ENCODE measurements around the gene NF1.

Gene NF1

GRCh38 chr17:31313982-31314781, 219.4 kb downstream of the NF1 start, which contains the start of gene EVI2B:
EVI2B (minus strand) TSS chr17:31314054; CDS start chr17:31305609, 8,445 bp downstream.
- Histone ChIP-seq H3K36me3 (ENCODE audit: control insufficient read depth, insufficient read depth, low read length) (no peaks in the 10 kb centered on the region), H3K27me3 (ENCODE audit: control insufficient read depth, insufficient read depth, low read length) (no peaks in the 10 kb centered on the region), H3K9me3 (ENCODE audit: control insufficient read depth, insufficient read depth, low read length) (no peaks in the 10 kb centered on the region), H3K9ac (ENCODE audit: low read depth, low read length) (no peak within 1 kb of the TSS), H3K27ac (ENCODE audit: low read depth, low read length) (no peak within 1 kb of the TSS), H3K4me1 (ENCODE audit: control insufficient read depth, insufficient read depth, low read length) (peaks cover 10% of the 10 kb centered on the region; the same call in 1 of the 2 replicates), H3K4me3 (ENCODE audit: low read depth, low read length) (no peak within 1 kb of the TSS)

- Histone ChIP-seq H3K9me3 (ENCODE audit: control insufficient read depth, insufficient read depth, low read length) (no peaks in the 10 kb centered on the region), H3K27me3 (ENCODE audit: control insufficient read depth, insufficient read depth, low read length) (no peaks in the 10 kb centered on the region), H3K36me3 (ENCODE audit: control insufficient read depth, insufficient read depth, low read length) (no peaks in the 10 kb centered on the region), H3K4me1 (ENCODE audit: control insufficient read depth, insufficient read depth, low read length) (peaks cover 10% of the 10 kb centered on the region; the same call in 1 of the 2 replicates), H3K4me3 (ENCODE audit: low read depth, low read length) (no peak overlapping the region), H3K9ac (ENCODE audit: low read depth, low read length) (no peak overlapping the region), H3K27ac (ENCODE audit: low read depth, low read length) (no peak overlapping the region)
Measured at GRCh38 chr17:31314782-31315100, 220.0 kb downstream of the NF1 start.

DNA sequence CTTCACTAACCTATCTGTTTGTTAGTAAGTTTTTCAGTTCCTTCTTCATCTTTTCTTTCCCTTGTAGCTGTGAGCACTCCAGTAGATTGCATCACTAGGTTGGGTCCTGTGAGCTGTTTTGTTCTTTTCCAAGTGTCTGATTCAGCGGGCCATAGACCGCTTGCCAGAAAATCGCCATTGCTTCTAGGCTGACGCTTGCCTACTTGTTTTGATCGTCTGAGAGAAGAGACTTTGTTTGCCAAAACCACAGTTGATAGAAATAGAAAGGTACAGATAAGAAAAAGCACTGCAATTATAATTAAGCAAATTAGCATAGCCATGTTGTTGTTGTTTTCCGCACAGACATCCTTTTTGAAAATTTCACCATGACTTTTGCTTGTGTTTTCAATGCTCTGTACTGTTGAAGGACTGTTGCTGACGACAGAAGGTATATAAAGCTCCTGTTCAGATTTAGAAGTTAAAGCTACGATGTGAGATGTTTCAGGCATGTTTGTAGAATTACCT, 223.6 kb downstream of the NF1 start:
- Histone ChIP-seq H3K9ac (ENCODE audit: low read depth, low read length) (no peak overlapping the region), H3K4me3 (ENCODE audit: low read depth, low read length) (no peak overlapping the region), H3K27ac (ENCODE audit: low read depth, low read length) (peak overlapping the region; percentile 18), H3K4me1 (ENCODE audit: control insufficient read depth, insufficient read depth, low read length) (peaks cover 10% of the 10 kb centered on the region; the same call in 1 of the 2 replicates), H3K9me3 (ENCODE audit: control insufficient read depth, insufficient read depth, low read length) (no peaks in the 10 kb centered on the region), H3K36me3 (ENCODE audit: control insufficient read depth, insufficient read depth, low read length) (no peaks in the 10 kb centered on the region), H3K27me3 (ENCODE audit: control insufficient read depth, insufficient read depth, low read length) (no peaks in the 10 kb centered on the region)

GRCh38 chr17:31318851-31319661, 224.3 kb downstream of the NF1 start:
- no peak overlapping the region for H3K27ac ChIP-seq (ENCODE audit: low read depth, low read length)

GRCh38 chr17:31320241-31320640, 225.5 kb downstream of the NF1 start:
- Histone ChIP-seq H3K4me3 (ENCODE audit: low read depth, low read length) (no peak overlapping the region), H3K9me3 (ENCODE audit: control insufficient read depth, insufficient read depth, low read length) (no peaks in the 10 kb centered on the region), H3K9ac (ENCODE audit: low read depth, low read length) (no peak overlapping the region), H3K27me3 (ENCODE audit: control insufficient read depth, insufficient read depth, low read length) (no peaks in the 10 kb centered on the region), H3K27ac (ENCODE audit: low read depth, low read length) (no peak overlapping the region), H3K4me1 (ENCODE audit: control insufficient read depth, insufficient read depth, low read length) (peaks cover 10% of the 10 kb centered on the region; the same call in 1 of the 2 replicates), H3K36me3 (ENCODE audit: control insufficient read depth, insufficient read depth, low read length) (no peaks in the 10 kb centered on the region)

More at GRCh38 chr17:31318851-31319661, 224.3 kb downstream of the NF1 start:
- Histone ChIP-seq H3K36me3 (ENCODE audit: control insufficient read depth, insufficient read depth, low read length) (no peaks in the 10 kb centered on the region), H3K9me3 (ENCODE audit: control insufficient read depth, insufficient read depth, low read length) (no peaks in the 10 kb centered on the region), H3K4me1 (ENCODE audit: control insufficient read depth, insufficient read depth, low read length) (peaks cover 10% of the 10 kb centered on the region; the same call in 1 of the 2 replicates), H3K27me3 (ENCODE audit: control insufficient read depth, insufficient read depth, low read length) (no peaks in the 10 kb centered on the region), H3K4me3 (ENCODE audit: low read depth, low read length) (no peak overlapping the region), H3K9ac (ENCODE audit: low read depth, low read length) (no peak overlapping the region; the same call in 1 of the 2 replicates)

DNA sequence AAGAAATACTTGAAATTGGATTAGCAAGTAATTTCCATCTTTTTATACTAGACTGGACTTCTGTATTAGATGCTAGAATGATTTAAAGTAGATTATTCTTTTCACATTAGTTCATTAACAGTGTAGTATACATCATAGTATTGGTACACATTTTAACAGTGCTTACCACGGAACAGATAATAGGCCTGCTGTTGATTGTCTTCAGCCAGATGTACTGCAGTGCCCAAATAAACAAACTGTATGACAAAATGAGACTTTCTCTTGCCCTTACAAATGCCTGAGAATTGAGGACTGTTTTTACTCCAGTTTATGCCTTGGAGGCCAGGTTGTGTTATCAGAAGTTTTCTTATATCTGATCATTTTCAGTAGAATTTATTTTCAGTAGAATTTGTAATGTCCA, 226.0 kb downstream of the NF1 start:
- Histone ChIP-seq H3K9me3 (ENCODE audit: control insufficient read depth, insufficient read depth, low read length) (no peaks in the 10 kb centered on the region), H3K4me1 (ENCODE audit: control insufficient read depth, insufficient read depth, low read length) (peaks cover 10% of the 10 kb centered on the region; the same call in 1 of the 2 replicates), H3K36me3 (ENCODE audit: control insufficient read depth, insufficient read depth, low read length) (peaks cover 2% of the 10 kb centered on the region; the same call in 1 of the 2 replicates), H3K9ac (ENCODE audit: low read depth, low read length) (no peak overlapping the region), H3K27me3 (ENCODE audit: control insufficient read depth, insufficient read depth, low read length) (no peaks in the 10 kb centered on the region), H3K27ac (ENCODE audit: low read depth, low read length) (no peak overlapping the region), H3K4me3 (ENCODE audit: low read depth, low read length) (no peak overlapping the region)

DNA sequence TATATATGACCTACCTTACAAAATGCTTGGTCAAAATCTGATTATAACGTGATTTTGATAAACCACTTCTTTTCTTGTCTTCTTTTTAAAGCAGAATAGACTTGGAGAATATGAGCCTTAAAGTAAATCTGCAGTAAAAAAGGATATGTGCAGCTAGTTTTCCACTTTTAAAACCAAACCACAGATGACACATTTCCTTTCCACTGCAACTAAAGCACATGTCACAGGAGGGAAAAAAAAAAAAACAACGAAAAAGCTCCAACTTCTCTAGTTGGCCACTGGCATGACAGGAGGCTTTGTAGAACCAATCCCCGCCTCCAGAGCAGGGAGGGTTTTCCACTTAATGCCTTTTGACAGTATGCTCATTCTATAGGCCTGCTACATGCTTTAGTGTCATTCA, 226.7 kb downstream of the NF1 start, which contains the start of gene EVI2A:
TSS of gene EVI2A (minus strand) at position 142 of the 400 bp plus-strand sequence. CDS start 2,609 bp downstream, outside the sequence.
- no peak within 1 kb of the TSS for H3K27ac ChIP-seq (ENCODE audit: low read depth, low read length)
- H3K27me3 ChIP-seq (ENCODE audit: control insufficient read depth, insufficient read depth, low read length), result no peaks in the 10 kb centered on the region
- H3K9me3 ChIP-seq (ENCODE audit: control insufficient read depth, insufficient read depth, low read length), result no peaks in the 10 kb centered on the region
- H3K9ac ChIP-seq (ENCODE audit: low read depth, low read length), result no peak within 1 kb of the TSS
- peaks cover 6% of the 10 kb centered on the region; the same call in 1 of the 2 replicates for H3K36me3 ChIP-seq (ENCODE audit: control insufficient read depth, insufficient read depth, low read length)
- H3K4me3 ChIP-seq (ENCODE audit: low read depth, low read length), result no peak within 1 kb of the TSS
- H3K4me1 ChIP-seq (ENCODE audit: control insufficient read depth, insufficient read depth, low read length), result peaks cover 10% of the 10 kb centered on the region; the same call in 1 of the 2 replicates

- Histone ChIP-seq H3K4me3 (ENCODE audit: low read depth, low read length) (no peak overlapping the region), H3K9ac (ENCODE audit: low read depth, low read length) (no peak overlapping the region), H3K27ac (ENCODE audit: low read depth, low read length) (no peak overlapping the region), H3K27me3 (ENCODE audit: control insufficient read depth, insufficient read depth, low read length) (no peaks in the 10 kb centered on the region), H3K4me1 (ENCODE audit: control insufficient read depth, insufficient read depth, low read length) (peaks cover 10% of the 10 kb centered on the region; the same call in 1 of the 2 replicates), H3K36me3 (ENCODE audit: control insufficient read depth, insufficient read depth, low read length) (peaks cover 6% of the 10 kb centered on the region; the same call in 1 of the 2 replicates), H3K9me3 (ENCODE audit: control insufficient read depth, insufficient read depth, low read length) (no peaks in the 10 kb centered on the region)
Measured at GRCh38 chr17:31321966-31322365, 227.2 kb downstream of the NF1 start.

DNA sequence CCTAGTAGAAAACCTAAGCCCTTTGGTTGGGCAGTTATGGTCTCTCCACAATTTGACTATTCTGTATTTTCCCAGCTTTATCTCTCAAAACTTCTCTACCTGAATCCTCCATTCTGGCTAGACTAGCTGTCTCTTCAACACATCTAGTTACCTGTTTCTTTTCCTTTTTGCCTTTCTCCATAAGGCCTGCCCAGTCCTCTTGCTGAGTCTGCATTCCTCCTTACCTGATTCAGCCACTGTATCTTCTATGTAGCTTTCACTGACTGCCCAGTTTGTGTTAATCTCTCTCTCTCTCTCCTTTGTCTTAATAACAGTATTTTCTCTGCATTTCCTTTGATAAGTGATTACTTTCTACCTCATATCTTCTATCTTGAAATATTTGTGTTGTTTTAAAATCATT, 228.8 kb downstream of the NF1 start:
- Histone ChIP-seq H3K4me1 (ENCODE audit: control insufficient read depth, insufficient read depth, low read length) (peaks cover 3% of the 10 kb centered on the region; the same call in 1 of the 2 replicates), H3K27me3 (ENCODE audit: control insufficient read depth, insufficient read depth, low read length) (no peaks in the 10 kb centered on the region), H3K9me3 (ENCODE audit: control insufficient read depth, insufficient read depth, low read length) (no peaks in the 10 kb centered on the region), H3K36me3 (ENCODE audit: control insufficient read depth, insufficient read depth, low read length) (peaks cover 17% of the 10 kb centered on the region), H3K4me3 (ENCODE audit: low read depth, low read length) (no peak overlapping the region), H3K27ac (ENCODE audit: low read depth, low read length) (no peak overlapping the region), H3K9ac (ENCODE audit: low read depth, low read length) (no peak overlapping the region)

DNA sequence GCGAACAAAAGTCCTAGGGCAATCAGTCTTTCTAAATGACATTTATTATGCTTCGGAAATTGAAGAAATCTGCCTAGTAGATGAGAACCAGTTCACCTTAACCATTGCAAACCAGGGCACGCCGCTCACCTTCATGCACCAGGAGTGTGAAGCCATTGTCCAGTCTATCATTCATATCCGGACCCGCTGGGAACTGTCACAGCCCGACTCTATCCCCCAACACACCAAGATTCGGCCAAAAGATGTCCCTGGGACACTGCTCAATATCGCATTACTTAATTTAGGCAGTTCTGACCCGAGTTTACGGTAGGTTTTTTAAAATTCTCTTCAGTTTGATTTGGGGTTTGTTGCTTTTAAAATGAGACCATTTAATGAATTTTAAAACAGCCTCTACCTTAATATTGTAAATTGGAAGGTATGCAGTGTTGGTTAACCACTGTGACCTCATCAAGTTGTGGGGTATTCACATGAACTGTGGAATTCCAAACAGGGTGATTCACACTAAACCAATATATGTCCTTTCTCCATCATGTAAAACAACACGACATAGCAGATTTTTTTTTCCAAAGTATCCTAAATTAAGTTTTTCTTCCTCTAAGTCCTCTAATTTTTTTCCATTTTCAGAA, 232.9 kb downstream of the NF1 start:
- no peaks in the 10 kb centered on the region for H3K27me3 ChIP-seq (ENCODE audit: control insufficient read depth, insufficient read depth, low read length)
- H3K4me3 ChIP-seq (ENCODE audit: low read depth, low read length), result no peak overlapping the region
- peaks cover 17% of the 10 kb centered on the region for H3K36me3 ChIP-seq (ENCODE audit: control insufficient read depth, insufficient read depth, low read length)
- no peak overlapping the region for H3K9ac ChIP-seq (ENCODE audit: low read depth, low read length)
- no peaks in the 10 kb centered on the region; the same call in 1 of the 2 replicates for H3K4me1 ChIP-seq (ENCODE audit: control insufficient read depth, insufficient read depth, low read length)
- H3K9me3 ChIP-seq (ENCODE audit: control insufficient read depth, insufficient read depth, low read length), result no peaks in the 10 kb centered on the region
- H3K27ac ChIP-seq (ENCODE audit: low read depth, low read length), result no peak overlapping the region

Measured in HUES48 (cell line).